Neural progenitor cell (in vitro differentiated cells): ENCODE data around the gene MYORG. TPM values are rescaled to one million over a fixed set of nuclear protein-coding genes. Genes with fewer than 3 reads are reported as not detected.
A peak's percentile ranks its signal among the peaks of the same experiment; 100 is the strongest.

Experiments used
- DNase-seq: peaks from one replicate; pipeline ENCODE4 v3.0.0-alpha.2; 2016; ENCODE audit warnings: low spot score
- H2AFZ ChIP-seq: fragments of 200-600 bp; sonication (generic); replicated peaks from 2 replicates; pipeline ENCODE4 v1.6.1; 2016; ENCODE audit warnings: antibody characterized with exemption
- H3F3A ChIP-seq: fragments of 200-600 bp; sonication (generic); 2 replicates; pipeline ENCODE4 v1.6.1; 2016; ENCODE audit warnings: antibody characterized with exemption, low read depth
- H3K27ac ChIP-seq: fragments of 200-600 bp; sonication (generic); 2 replicates; pipeline ENCODE4 v1.5.1; 2016; ENCODE audit warnings: mild to moderate bottlenecking
- H3K27me3 ChIP-seq: fragments of 200-600 bp; sonication (generic); 2 replicates; pipeline ENCODE4 v1.6.1; 2016; ENCODE audit warnings: mild to moderate bottlenecking, moderate library complexity
- H3K36me3 ChIP-seq: fragments of 200-600 bp; sonication (generic); 2 replicates; pipeline ENCODE4 v1.5.1; 2016
- H3K4me1 ChIP-seq: fragments of 200-600 bp; sonication (generic); 2 replicates; pipeline ENCODE4 v1.6.1; 2016; ENCODE audit warnings: mixed run types
- H3K4me2 ChIP-seq: fragments of 200-600 bp; sonication (generic); 2 replicates; pipeline ENCODE4 v1.6.1; 2016
- H3K4me3 ChIP-seq: fragments of 200-600 bp; sonication (generic); 2 replicates; pipeline ENCODE4 v1.5.1; 2016
- H3K79me2 ChIP-seq: fragments of 200-600 bp; sonication (generic); 2 replicates; pipeline ENCODE4 v1.6.1; 2016; ENCODE audit warnings: low read depth
- H3K9ac ChIP-seq: fragments of 200-600 bp; sonication (generic); 2 replicates; pipeline ENCODE4 v1.6.1; 2016
- H3K9me3 ChIP-seq: fragments of 200-600 bp; sonication (generic); 2 replicates; pipeline ENCODE4 v1.5.1; 2016; ENCODE audit warnings: low read depth
- H4K20me1 ChIP-seq: fragments of 200-600 bp; sonication (generic); 2 replicates; pipeline ENCODE4 v1.6.1; 2016; ENCODE audit warnings: low read depth
- H3K27ac Mint-ChIP-seq: 3 replicates; pipeline ENCODE4 v1.8.0; 2021; ENCODE audit warnings: mixed read lengths
- H3K27me3 Mint-ChIP-seq: 2 replicates; pipeline ENCODE4 v1.8.0; 2022; ENCODE audit warnings: low read depth, mild to moderate bottlenecking, inconsistent platforms, moderate library complexity, mixed read lengths; ENCODE audit not compliant: insufficient read depth
- H3K36me3 Mint-ChIP-seq: 3 replicates; pipeline ENCODE4 v1.8.0; 2021; ENCODE audit warnings: mixed read lengths
- H3K4me1 Mint-ChIP-seq: 3 replicates; pipeline ENCODE4 v1.8.0; 2021; ENCODE audit warnings: mixed read lengths
- H3K4me3 Mint-ChIP-seq: 3 replicates; pipeline ENCODE4 v1.8.0; 2021; ENCODE audit warnings: mild to moderate bottlenecking, moderate library complexity, mixed read lengths
- H3K9me3 Mint-ChIP-seq: 3 replicates; pipeline ENCODE4 v1.8.0; 2020; ENCODE audit warnings: mixed read lengths
- EZH2 ChIP-seq: fragments of 200-600 bp; sonication (generic); IDR thresholded peaks from 2 replicates; pipeline ENCODE4 v1.6.1; 2017; ENCODE audit warnings: antibody characterized with exemption, mild to moderate bottlenecking, moderate library complexity
- EZH2phosphoT487 ChIP-seq: fragments of 200-600 bp; sonication (generic); IDR thresholded peaks from 2 replicates; pipeline ENCODE4 v1.6.1; 2017; ENCODE audit warnings: antibody characterized with exemption
- total RNA-seq: library from RNA; depleted of rRNA; stranded (reverse); fragments of >200 nt; gene quantifications from 2 replicates; pipeline ENCODE4 v1.2.3, GENCODE V29; 2015; ENCODE audit warnings: low replicate concordance
- TF ChIP-seq, protein P1 (sequence below): fragments of 200-600 bp; sonication (generic); IDR thresholded peaks from 2 replicates; pipeline ENCODE4 v1.5.1; 2017; ENCODE audit warnings: antibody characterized with exemption, mild to moderate bottlenecking

MYORG gene
- total RNA-seq, 1 donor from 2014 or later = 0.04 TPM

- Histone ChIP-seq H3K36me3 (no peaks in the 10 kb centered on the region), H4K20me1 (peaks cover 21% of the 10 kb centered on the region), H3K27me3 (no peaks in the 10 kb centered on the region), H3K27ac (no peak overlapping the region), H3K4me2 (no peak overlapping the region), H2AFZ (no peak overlapping the region), H3F3A (peaks cover 16% of the 10 kb centered on the region), H3K79me2 (peaks cover 12% of the 10 kb centered on the region), H3K9ac (no peak overlapping the region), H3K4me1 (peaks cover 16% of the 10 kb centered on the region), H3K4me3 (no peak overlapping the region), H3K9me3 (no peaks in the 10 kb centered on the region)
- TF ChIP-seq EZH2 (no peak), EZH2phosphoT487 (no peak)
- TF ChIP-seq, protein P1, sequence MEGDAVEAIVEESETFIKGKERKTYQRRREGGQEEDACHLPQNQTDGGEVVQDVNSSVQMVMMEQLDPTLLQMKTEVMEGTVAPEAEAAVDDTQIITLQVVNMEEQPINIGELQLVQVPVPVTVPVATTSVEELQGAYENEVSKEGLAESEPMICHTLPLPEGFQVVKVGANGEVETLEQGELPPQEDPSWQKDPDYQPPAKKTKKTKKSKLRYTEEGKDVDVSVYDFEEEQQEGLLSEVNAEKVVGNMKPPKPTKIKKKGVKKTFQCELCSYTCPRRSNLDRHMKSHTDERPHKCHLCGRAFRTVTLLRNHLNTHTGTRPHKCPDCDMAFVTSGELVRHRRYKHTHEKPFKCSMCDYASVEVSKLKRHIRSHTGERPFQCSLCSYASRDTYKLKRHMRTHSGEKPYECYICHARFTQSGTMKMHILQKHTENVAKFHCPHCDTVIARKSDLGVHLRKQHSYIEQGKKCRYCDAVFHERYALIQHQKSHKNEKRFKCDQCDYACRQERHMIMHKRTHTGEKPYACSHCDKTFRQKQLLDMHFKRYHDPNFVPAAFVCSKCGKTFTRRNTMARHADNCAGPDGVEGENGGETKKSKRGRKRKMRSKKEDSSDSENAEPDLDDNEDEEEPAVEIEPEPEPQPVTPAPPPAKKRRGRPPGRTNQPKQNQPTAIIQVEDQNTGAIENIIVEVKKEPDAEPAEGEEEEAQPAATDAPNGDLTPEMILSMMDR = peak; percentile 13
- Mint-ChIP-seq H3K4me1 (peaks cover 22% of the 10 kb centered on the region), H3K4me3 (no peak overlapping the region), H3K36me3 (peaks cover 11% of the 10 kb centered on the region), H3K27me3 (peaks cover 3% of the 10 kb centered on the region), H3K9me3 (no peaks in the 10 kb centered on the region), H3K27ac (no peak overlapping the region)
- DNase-seq = no peak
Measured at GRCh38 chr9:34337403-34337802, 39.3 kb downstream of the MYORG start.

- Mint-ChIP-seq H3K27ac (peak overlapping the region; percentile 12), H3K4me3 (no peak overlapping the region), H3K9me3 (no peaks in the 10 kb centered on the region), H3K36me3 (peaks cover 4% of the 10 kb centered on the region), H3K27me3 (peaks cover 3% of the 10 kb centered on the region), H3K4me1 (peaks cover 25% of the 10 kb centered on the region)
- Histone ChIP-seq H3K9me3 (no peaks in the 10 kb centered on the region), H4K20me1 (peaks cover 28% of the 10 kb centered on the region), H3K4me1 (peaks cover 16% of the 10 kb centered on the region), H3K4me3 (no peak overlapping the region), H3K9ac (no peak overlapping the region), H3F3A (peaks cover 31% of the 10 kb centered on the region), H2AFZ (no peak overlapping the region), H3K27me3 (no peaks in the 10 kb centered on the region), H3K4me2 (no peak overlapping the region), H3K36me3 (no peaks in the 10 kb centered on the region), H3K79me2 (peaks cover 21% of the 10 kb centered on the region), H3K27ac (no peak overlapping the region)
- TF ChIP-seq EZH2 (no peak), EZH2phosphoT487 (no peak)
- TF ChIP-seq, protein P1 = no peak
- no peak for DNase-seq
Measured at GRCh38 chr9:34335376-34335775, 41.3 kb downstream of the MYORG start.

DNA sequence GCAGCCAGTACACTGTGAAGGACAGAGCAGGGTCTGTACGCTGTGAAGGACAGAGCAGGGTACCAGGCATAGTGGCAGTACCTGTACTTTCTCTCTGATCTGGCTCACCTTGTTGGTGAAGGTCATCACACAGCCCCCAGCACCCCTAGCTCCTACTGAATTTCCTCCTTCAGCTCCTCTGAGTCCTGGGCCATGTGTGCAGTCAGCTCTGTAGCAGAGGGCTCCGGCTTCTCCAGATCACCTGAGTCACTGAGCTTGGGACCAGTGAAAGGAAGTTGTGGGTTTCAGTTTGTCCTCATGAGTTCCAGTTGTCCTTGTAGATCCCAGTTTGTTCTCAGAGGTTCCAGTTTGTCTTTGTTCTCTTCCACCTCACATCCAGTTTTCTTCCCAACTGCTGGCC lies 41.8 kb downstream of the MYORG start:
- no peak overlapping the region for H3K4me3 ChIP-seq
- H3K4me1 ChIP-seq = peaks cover 16% of the 10 kb centered on the region
- H2AFZ ChIP-seq = no peak overlapping the region
- peaks cover 28% of the 10 kb centered on the region for H4K20me1 ChIP-seq
- peak overlapping the region; percentile 31 for H3K4me2 ChIP-seq
- Mint-ChIP-seq H3K36me3 (no peaks in the 10 kb centered on the region), H3K27me3 (peaks cover 3% of the 10 kb centered on the region), H3K4me3 (no peak overlapping the region), H3K27ac (peak overlapping the region; percentile 12), H3K9me3 (no peaks in the 10 kb centered on the region), H3K4me1 (peaks cover 28% of the 10 kb centered on the region)
- H3F3A ChIP-seq = peaks cover 32% of the 10 kb centered on the region
- TF ChIP-seq EZH2 (no peak), EZH2phosphoT487 (no peak)
- TF ChIP-seq, protein P1 = no peak
- no peaks in the 10 kb centered on the region for H3K36me3 ChIP-seq
- no peak overlapping the region for H3K9ac ChIP-seq
- no peak for DNase-seq
- H3K9me3 ChIP-seq = no peaks in the 10 kb centered on the region
- H3K27ac ChIP-seq = peak overlapping the region; percentile 12
- H3K79me2 ChIP-seq = peaks cover 25% of the 10 kb centered on the region
- no peaks in the 10 kb centered on the region for H3K27me3 ChIP-seq
